K562 (cell line): ENCODE results near the gene CALM3. TPM values are rescaled to one million over a fixed set of nuclear protein-coding genes. Genes with fewer than 3 reads are reported as not detected.

Experiments used
- ATAC-seq: fragments of 200-7000 bp; cut with Tn5 transposase; 3 replicates; pipeline ENCODE4 v1.9.1; 2020; ENCODE audit warnings: moderate library complexity
- BruUV-seq: library from RNA; stranded (reverse); fragments of 400-500 nt; replicated peaks from 2 replicates; lab custom pipeline; 2021; lab: Mats Ljungman, UMichigan
- CTCF ChIA-PET: fragments of 300-600 bp; formaldehyde crosslinking; extraction: SDS; loops from one replicate; lab custom pipeline; 2021; ENCODE audit warnings: low intra/inter-chr PET ratio; lab: Yijun Ruan, JAX
- POLR2A ChIA-PET: fragments of 300-600, 350-650 bp; sonication (Branson Sonifier 250); formaldehyde crosslinking; extraction: SDS; loops from one replicate; lab custom pipeline; 2021; ENCODE audit warnings: antibody characterized with exemption, inconsistent platforms; lab: Yijun Ruan, JAX
- DNase-seq, 4 experiments: peaks; one replicate each; pipeline versions ENCODE4 v3.0.0 to v3.0.0-alpha.2; 2011 to 2018; ENCODE audit warnings: low spot score in 3 of 4, mixed read lengths in 3 of 4; ENCODE audit errors: extremely low read depth in 1 of 4
- FAIRE-seq: peaks from 2 replicates; lab custom pipeline; 2011; peaks lifted over from hg19 to GRCh38; lab: Jason Lieb, UNC
- H2AFZ ChIP-seq: 2 replicates; pipeline ENCODE4 v1.6.0; 2011; ENCODE audit warnings: low read depth, low read length, control low read depth, inconsistent platforms
- H3K27ac ChIP-seq: fragments of 200-600 bp; 3 replicates; pipeline ENCODE4 v1.8.0; 2011; ENCODE audit warnings: low read depth, mild to moderate bottlenecking, control low read depth, inconsistent platforms, low read length, moderate library complexity, mixed read lengths; ENCODE audit errors: extremely low read depth
- H3K27me3 ChIP-seq, 2 experiments: fragments of 300-600 bp in 1 of 2; 2 replicates in 1 of 2; 3 replicates in 1 of 2; pipeline versions ENCODE4 v1.6.0 to v1.8.0; 2011; ENCODE audit warnings: inconsistent platforms in 2 of 2, low read length in 2 of 2, mild to moderate bottlenecking in 1 of 2, mixed read lengths in 1 of 2, moderate library complexity in 1 of 2; ENCODE audit not compliant: control insufficient read depth in 2 of 2, insufficient read depth in 2 of 2
- H3K36me3 ChIP-seq: fragments of 300-600 bp; 3 replicates; pipeline ENCODE4 v1.8.0; 2011; ENCODE audit warnings: mild to moderate bottlenecking, low read length, inconsistent platforms; ENCODE audit not compliant: control insufficient read depth, insufficient read depth
- H3K4me1 ChIP-seq, 2 experiments: fragments of 200-600 bp in 1 of 2; replicated peaks in 1 of 2; 2 replicates in 1 of 2; 3 replicates in 1 of 2; pipeline versions ENCODE4 v1.5.1 to v1.8.0; 2011; ENCODE audit warnings: inconsistent platforms in 2 of 2, low read length in 2 of 2, mild to moderate bottlenecking in 1 of 2, mixed read lengths in 1 of 2, moderate library complexity in 1 of 2; ENCODE audit not compliant: control insufficient read depth in 2 of 2, insufficient read depth in 2 of 2
- H3K4me2 ChIP-seq: 2 replicates; pipeline ENCODE4 v1.6.1; 2011; ENCODE audit warnings: low read length, control low read depth, inconsistent platforms, mixed read lengths; ENCODE audit not compliant: insufficient read depth
- H3K4me3 ChIP-seq: fragments of 200-600 bp; sonication (generic), shearing (Covaris generic); 2 replicates; pipeline ENCODE4 v1.5.1; 2016; ENCODE audit warnings: control low read depth, inconsistent platforms
- H3K79me2 ChIP-seq: fragments of 200-600 bp; 3 replicates; pipeline ENCODE4 v1.8.0; 2011; ENCODE audit warnings: low read length, inconsistent platforms; ENCODE audit not compliant: control insufficient read depth, insufficient read depth
- H3K9ac ChIP-seq, 2 experiments: 2 replicates each; pipeline versions ENCODE4 v1.6.0 to v1.6.1; 2011; ENCODE audit warnings: low read depth in 2 of 2, low read length in 2 of 2, control low read depth in 1 of 2, inconsistent platforms in 1 of 2, mild to moderate bottlenecking in 1 of 2, mixed read lengths in 1 of 2; ENCODE audit not compliant: insufficient read depth in 1 of 2
- H3K9me1 ChIP-seq: one replicate; pipeline ENCODE4 v1.6.0; 2011; ENCODE audit warnings: inconsistent platforms, mild to moderate bottlenecking, low read length, moderate library complexity; ENCODE audit not compliant: control insufficient read depth, insufficient read depth
- H3K9me3 ChIP-seq: replicated peaks from 2 replicates; pipeline ENCODE4 v1.5.1; 2011; ENCODE audit warnings: low read depth, low read length, inconsistent platforms; ENCODE audit not compliant: control insufficient read depth, insufficient read depth
- H4K20me1 ChIP-seq: replicated peaks from 2 replicates; pipeline ENCODE4 v1.6.1; 2011; ENCODE audit warnings: low read length, inconsistent platforms, mixed read lengths; ENCODE audit not compliant: control insufficient read depth, insufficient read depth
- DPF2 ChIP-seq: fragments of 450-650 bp; IDR thresholded peaks from 2 replicates; pipeline ENCODE4 v1.6.1; 2016
- POLR2G ChIP-seq: fragments of 200-400 bp; formaldehyde crosslinking; IDR thresholded peaks from 2 replicates; pipeline ENCODE4 v1.6.1; 2017; ENCODE audit warnings: low read depth, mild to moderate bottlenecking, antibody characterized with exemption, low read length, moderate library complexity
- RBBP5 ChIP-seq: fragments of 200-600 bp; sonication (generic); IDR thresholded peaks from 2 replicates; pipeline ENCODE4 v1.6.1; 2012; ENCODE audit warnings: borderline replicate concordance, mild to moderate bottlenecking, low read length, control low read depth, inconsistent platforms; ENCODE audit not compliant: insufficient read depth, poor library complexity, severe bottlenecking
- ZNF263 ChIP-seq: sonication (generic); formaldehyde crosslinking; IDR thresholded peaks from 2 replicates; pipeline ENCODE4 v1.8.0; 2022; ENCODE audit warnings: mild to moderate bottlenecking, missing genetic modification reagents, borderline replicate concordance
- ZNF511 ChIP-seq: sonication (generic); formaldehyde crosslinking; IDR thresholded peaks from 2 replicates; pipeline ENCODE4 v1.8.0; 2022; ENCODE audit warnings: mild to moderate bottlenecking, missing genetic modification reagents
- WGBS: fragments of 100-300 bp; shearing (Covaris generic); methylation state at CpG from one replicate; pipeline ENCODE4 v1.1.6; 2016; ENCODE audit warnings: low coverage, mixed read lengths; ENCODE audit not compliant: insufficient coverage; ENCODE audit errors: missing lambda C conversion rate; 5-methylcytosine and 5-hydroxymethylcytosine counted together
- in situ Hi-C: fragments of 300-500 bp; cut with MboI; formaldehyde crosslinking; loops from 4 replicates; pipeline ENCODE4 v1.15.0; 2018; ENCODE audit warnings: inconsistent platforms, mixed read lengths
- intact Hi-C: fragments of 100-400 bp; cut with micrococcal nuclease; formaldehyde crosslinking; loops from 2 replicates; pipeline ENCODE4 v1.14.2; 2022
- polyA plus RNA-seq, 8 experiments: library from polyadenylated mRNA; depleted of rRNA in 4 of 8; stranded (reverse) in 5 of 8; unstranded in 3 of 8; fragments of >200 nt; fragmentation: Nextera tagmentation in 2 of 8; fragmentation: Illumina TruSeq in 1 of 8; extraction: Ambion mirVana in 2 of 8; extraction: Trizol in 1 of 8; gene quantifications; 2 replicates each; pipeline versions ENCODE4 v1.2.1 to v1.2.3, GENCODE V29; 2011 to 2014; ENCODE audit warnings: inconsistent platforms in 1 of 8, missing spikeins in 1 of 8
- total RNA-seq, 7 experiments: library from RNA; depleted of rRNA in 6 of 7; stranded (reverse); fragments of >200 nt in 6 of 7; fragmentation: Illumina TruSeq in 2 of 7; extraction: Trizol in 2 of 7; gene quantifications; 2 replicates each; pipeline versions ENCODE4 v1.2.1 to v1.2.3, GENCODE V29; 2011 to 2021; ENCODE audit warnings: low replicate concordance in 1 of 7

Gene CALM3
- total and polyA plus RNA-seq, 9 of the 15 experiments (the other 6 are each of a cell fraction or from before 2014, with no cell fraction given), result 34.6 to 350 (median 156) TPM

- peak; percentile 7 for TF ChIP-seq RBBP5
- 0 out of 2 replicates have a peak, but pooled peaks have one; percentile 23 for TF ChIP-seq DPF2
- no peak for TF ChIP-seq POLR2G
- 0 out of 2 replicates have a peak, but pooled peaks have one; percentile 3 for TF ChIP-seq ZNF263 (CRISPR knock-in tag)
Measured at GRCh38 chr19:46603195-46603637, 2.1 kb downstream of the CALM3 start (continued).

GRCh38 chr19:46603752-46604231, 2.7 kb downstream of the CALM3 start:
- intact Hi-C loops (no loop called here), in situ Hi-C loops (no loop called here)
- BruUV-seq, result no TSS peak
- CTCF ChIA-PET, result interaction anchor here (0.6 kb wide), 1 partner anchor 264 kb away, joined by 3 read pairs; no protein-coding TSS in a partner anchor
- Histone ChIP-seq H3K79me2 (peaks cover 49% of the 10 kb centered on the region), H3K4me2 (peak overlapping the region; percentile 76; the same call in 1 of the 2 replicates), H3K4me1 (peaks cover 15 to 48% of the 10 kb centered on the region in 2 experiments; a peak in 4 of 5 replicates), H3K27me3 (no peaks in the 10 kb centered on the region), H3K27ac (no peak overlapping the region), H3K4me3 (no peak overlapping the region), H3K9ac (peak overlapping the region; percentile 71 to 100; a peak in 1 of 4 replicates), H2AFZ (no peak overlapping the region), H3K9me1 (no peaks in the 10 kb centered on the region), H3K36me3 (peaks cover 60% of the 10 kb centered on the region; the same call in 2 of the 3 replicates), H3K9me3 (peaks cover 10% of the 10 kb centered on the region), H4K20me1 (peaks cover 35% of the 10 kb centered on the region)
- POLR2A ChIA-PET, result interaction anchor here (0.8 to 3.6 kb wide), 5 partner anchors 8 to 60 kb away, joined by 3 to 30 read pairs (median 3); no protein-coding TSS in a partner anchor
- WGBS, result 86% methylated on average over 9 of the region's 9 CpGs
- no peak for TF ChIP-seq ZNF511
- FAIRE-seq (no peak), ATAC-seq (no peak), DNase-seq (peak in 2 of 4 experiments; percentile 17 to 22)
